ENCODE data around the gene PDE4B. TPM values are rescaled to one million over a fixed set of nuclear protein-coding genes. Genes with fewer than 3 reads are reported as not detected.

The PDE4B gene
- polyA plus RNA-seq, 1 donor (not counting 4 experiments of a cell fraction or from before 2014, with no cell fraction given): 0.29 TPM

- no peaks in the 10 kb centered on the region for H3K9me3 ChIP-seq (ENCODE audit: control insufficient read depth, low read depth, low read length)
- no peak overlapping the region for H2AFZ ChIP-seq (ENCODE audit: control insufficient read depth, low read length)
- H3K79me2 ChIP-seq (ENCODE audit: control insufficient read depth, insufficient read depth, low read length): no peaks in the 10 kb centered on the region
- H4K20me1 ChIP-seq (ENCODE audit: control insufficient read depth, extremely low read depth, insufficient read depth, low read length): no peaks in the 10 kb centered on the region
- H3K4me3 ChIP-seq (ENCODE audit: control insufficient read depth in 2 of 3, extremely low read depth in 1 of 3, insufficient read depth in 2 of 3, low read depth in 1 of 3, low read length in 3 of 3): no peak overlapping the region
- peak in 2 of 3 experiments; percentile 25 to 30 for TF ChIP-seq CTCF (optimal IDR thresholded peaks at IDR 0.05 in 1 of 3, IDR thresholded peaks at IDR 0.05 in 1 of 3, conservative IDR thresholded peaks at IDR 0.05 in 1 of 3; ENCODE audit: extremely low read depth in 1 of 3, insufficient read depth in 2 of 3, low read length in 3 of 3)
- no peak for TF ChIP-seq EZH2 (IDR thresholded peaks at IDR 0.05; ENCODE audit: low read length)
- peaks cover 27% of the 10 kb centered on the region for H3K4me1 ChIP-seq (ENCODE audit: control insufficient read depth, extremely low read depth, insufficient read depth, low read length)
- H3K27me3 ChIP-seq (ENCODE audit: control insufficient read depth, extremely low read depth, insufficient read depth, low read length): no peaks in the 10 kb centered on the region
- FAIRE-seq (peak; percentile 44), DNase-seq (ENCODE audit: low read depth, low spot score) (no peak)
- peak overlapping the region; percentile 11 for H3K27ac ChIP-seq (ENCODE audit: control insufficient read depth, insufficient read depth, low read length)
- peak overlapping the region; percentile 4 for H3K4me2 ChIP-seq (ENCODE audit: control insufficient read depth, extremely low read depth, insufficient read depth, low read depth, low read length)
- H3K9me1 ChIP-seq (ENCODE audit: control insufficient read depth, extremely low read depth, insufficient read depth, low read length): no peaks in the 10 kb centered on the region
- dilution Hi-C loops (cut with MboI; ENCODE audit: extremely low pct_ligation_motif_present, low sequenced_read_pairs): no loop called here
- no peaks in the 10 kb centered on the region for H3K36me3 ChIP-seq (ENCODE audit: control insufficient read depth in 2 of 2, extremely low read depth in 1 of 2, insufficient read depth in 2 of 2, low read length in 2 of 2)
- no peak overlapping the region for H3K9ac ChIP-seq (ENCODE audit: control insufficient read depth, extremely low read depth, insufficient read depth, low read length)
Measured at GRCh38 chr1:66282343-66282852, 489.7 kb downstream of the PDE4B start.

GRCh38 chr1:66282891-66283621, 490.4 kb downstream of the PDE4B start:
- H3K9me1 ChIP-seq (ENCODE audit: control insufficient read depth, extremely low read depth, insufficient read depth, low read length): no peaks in the 10 kb centered on the region
- peak overlapping the region; percentile 28 for H3K27ac ChIP-seq (ENCODE audit: control insufficient read depth, insufficient read depth, low read length)
- FAIRE-seq (no peak), DNase-seq (ENCODE audit: low read depth, low spot score) (no peak)
- peaks cover 27% of the 10 kb centered on the region for H3K4me1 ChIP-seq (ENCODE audit: control insufficient read depth, extremely low read depth, insufficient read depth, low read length)
- no peak for TF ChIP-seq EZH2 (IDR thresholded peaks at IDR 0.05; ENCODE audit: low read length)
- no peak for TF ChIP-seq CTCF (optimal IDR thresholded peaks at IDR 0.05 in 1 of 3, IDR thresholded peaks at IDR 0.05 in 1 of 3, conservative IDR thresholded peaks at IDR 0.05 in 1 of 3; ENCODE audit: extremely low read depth in 1 of 3, insufficient read depth in 2 of 3, low read length in 3 of 3)
- no peaks in the 10 kb centered on the region for H3K36me3 ChIP-seq (ENCODE audit: control insufficient read depth in 2 of 2, extremely low read depth in 1 of 2, insufficient read depth in 2 of 2, low read length in 2 of 2)
- H3K4me2 ChIP-seq (ENCODE audit: control insufficient read depth, extremely low read depth, insufficient read depth, low read depth, low read length): peak overlapping the region; percentile 31
- no peaks in the 10 kb centered on the region for H3K27me3 ChIP-seq (ENCODE audit: control insufficient read depth, extremely low read depth, insufficient read depth, low read length)
- no peaks in the 10 kb centered on the region for H3K9me3 ChIP-seq (ENCODE audit: control insufficient read depth, low read depth, low read length)
- H4K20me1 ChIP-seq (ENCODE audit: control insufficient read depth, extremely low read depth, insufficient read depth, low read length): no peaks in the 10 kb centered on the region
- no peaks in the 10 kb centered on the region for H3K79me2 ChIP-seq (ENCODE audit: control insufficient read depth, insufficient read depth, low read length)
- no peak overlapping the region for H3K4me3 ChIP-seq (ENCODE audit: control insufficient read depth in 2 of 3, extremely low read depth in 1 of 3, insufficient read depth in 2 of 3, low read depth in 1 of 3, low read length in 3 of 3)
- H2AFZ ChIP-seq (ENCODE audit: control insufficient read depth, low read length): no peak overlapping the region
- dilution Hi-C loops (cut with MboI; ENCODE audit: extremely low pct_ligation_motif_present, low sequenced_read_pairs): no loop called here
- no peak overlapping the region for H3K9ac ChIP-seq (ENCODE audit: control insufficient read depth, extremely low read depth, insufficient read depth, low read length)

Data from keratinocyte (primary cell).